HUES64 (cell line): ENCODE data around the gene ATP2B3.

Experiments
- H3K27ac ChIP-seq: 2 replicates; pipeline ENCODE4 v1.7.0; 2013; ENCODE audit warnings: low read depth, low read length, inconsistent platforms
- H3K27me3 ChIP-seq: 2 replicates; pipeline ENCODE4 v1.6.1; 2013; ENCODE audit warnings: mild to moderate bottlenecking, low read length; ENCODE audit not compliant: insufficient read depth
- H3K36me3 ChIP-seq: 2 replicates; pipeline ENCODE4 v1.6.1; 2013; ENCODE audit warnings: mild to moderate bottlenecking, low read length; ENCODE audit not compliant: insufficient read depth
- H3K4me1 ChIP-seq: 2 replicates; pipeline ENCODE4 v1.6.1; 2013; ENCODE audit warnings: mild to moderate bottlenecking, low read length, moderate library complexity; ENCODE audit not compliant: insufficient read depth
- H3K4me3 ChIP-seq: 2 replicates; pipeline ENCODE4 v1.5.1; 2013; ENCODE audit warnings: mild to moderate bottlenecking, low read length, moderate library complexity
- H3K9ac ChIP-seq: 2 replicates; pipeline ENCODE4 v1.6.1; 2013; ENCODE audit warnings: mild to moderate bottlenecking, low read depth, low read length
- H3K9me3 ChIP-seq: 2 replicates; pipeline ENCODE4 v1.6.1; 2013; ENCODE audit warnings: low read depth, low read length; ENCODE audit not compliant: insufficient read depth
- WGBS: fragments of 150-250, 120-280 bp; methylation state at CpG from one replicate; pipeline ENCODE4 v1.1.7; 2013; ENCODE audit warnings: missing lambda C conversion rate; 5-methylcytosine and 5-hydroxymethylcytosine counted together

ATP2B3 gene

DNA sequence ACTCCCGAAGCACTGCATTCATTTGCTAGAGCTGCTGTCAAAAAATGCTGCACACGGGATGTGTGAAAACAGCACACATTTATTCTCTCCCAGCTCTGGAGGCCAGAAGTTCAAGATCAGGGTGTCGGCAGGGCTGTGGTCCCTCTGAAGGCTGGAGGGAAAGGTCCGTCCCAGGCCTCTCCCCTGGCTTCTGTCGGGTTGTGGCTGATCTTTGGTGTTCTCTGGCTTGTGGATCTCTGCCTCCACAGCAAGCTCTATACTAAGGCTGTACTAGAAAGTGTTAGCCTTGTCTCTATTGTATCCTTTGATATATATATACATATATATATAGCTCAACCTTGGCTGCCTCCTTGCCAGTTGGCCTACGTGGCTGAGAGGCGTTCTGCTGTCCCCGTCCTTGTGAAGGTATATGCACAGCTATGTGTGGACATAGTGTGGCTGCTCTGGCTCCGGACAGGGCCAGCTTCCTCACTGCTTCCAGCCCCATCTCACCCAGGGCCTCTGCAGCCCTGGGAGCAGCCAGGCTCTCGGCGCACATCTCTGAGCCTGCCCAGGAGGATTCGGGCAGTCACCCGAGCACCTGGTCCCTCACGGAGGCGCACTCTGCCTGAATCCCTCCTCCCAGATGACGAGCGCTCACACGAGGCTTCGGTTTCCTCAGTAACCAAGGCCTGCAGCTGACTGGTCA, 114.6 kb downstream of the ATP2B3 start:
- Histone ChIP-seq H3K4me1 (no peaks in the 10 kb centered on the region), H3K9ac (no peak overlapping the region), H3K27ac (no peak overlapping the region), H3K4me3 (no peak overlapping the region), H3K9me3 (no peaks in the 10 kb centered on the region), H3K27me3 (no peaks in the 10 kb centered on the region), H3K36me3 (no peaks in the 10 kb centered on the region)
- WGBS = 89% methylated on average over 15 of the region's 19 CpGs
